Measurements from ENCODE around the gene CKM. TPM values are rescaled to one million over a fixed set of nuclear protein-coding genes. Genes with fewer than 3 reads are reported as not detected.

The CKM gene
- total RNA-seq, 1 experiment from 2014 or later, result not detected

DNA sequence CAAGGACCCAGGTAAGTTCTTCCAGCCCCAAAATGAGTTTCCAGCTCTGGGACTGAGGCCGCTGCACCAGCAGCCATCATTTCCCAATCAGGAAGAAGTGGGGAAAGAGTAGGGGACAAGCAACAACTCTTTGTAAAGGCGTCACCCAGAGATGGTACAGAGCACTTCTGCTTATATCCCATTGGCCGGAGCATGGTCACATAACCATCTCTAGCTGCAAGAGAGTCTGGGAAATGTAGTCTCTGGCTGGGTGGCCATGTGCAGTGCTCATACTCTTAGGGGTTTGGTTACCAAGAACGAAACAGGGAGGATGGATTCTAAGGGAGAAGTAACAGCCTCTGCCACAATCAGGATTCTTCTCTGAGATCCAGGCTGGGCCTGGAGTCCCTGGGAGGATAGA, 26.3 kb downstream of the CKM start:
- no peak overlapping the region for H3K4me3 ChIP-seq (ENCODE audit: low read depth, low read length)
- H3K36me3 ChIP-seq (ENCODE audit: control insufficient read depth, insufficient read depth, low read length), result peaks cover 4% of the 10 kb centered on the region
- Mint-ChIP-seq H3K27me3 (ENCODE audit: insufficient read depth, unreplicated experiment) (no peaks in the 10 kb centered on the region), H3K9me3 (ENCODE audit: unreplicated experiment) (no peaks in the 10 kb centered on the region), H3K27ac (ENCODE audit: unreplicated experiment) (no peak overlapping the region), H3K4me1 (ENCODE audit: low read depth, unreplicated experiment) (peaks cover 9% of the 10 kb centered on the region), H3K4me3 (ENCODE audit: unreplicated experiment) (no peak overlapping the region), H3K36me3 (ENCODE audit: insufficient read depth, unreplicated experiment) (no peaks in the 10 kb centered on the region)
- POLR2A ChIA-PET, result interaction anchor here (0.5 kb wide), 1 partner anchor 118 kb away, joined by 4 read pairs; the partner anchor contains the start of gene BLOC1S3
- peaks cover 8% of the 10 kb centered on the region; the same call in 1 of the 2 replicates for H3K4me1 ChIP-seq
- H3K27me3 ChIP-seq (replicated peaks; ENCODE audit: control insufficient read depth, insufficient read depth, low read length), result no peaks in the 10 kb centered on the region
- intact Hi-C loops (cut with micrococcal nuclease; ENCODE audit: unreplicated experiment), result no loop called here
- H3K9me3 ChIP-seq, result no peaks in the 10 kb centered on the region
- no peak for DNase-seq
- CTCF ChIA-PET, result no interaction called here
- BruUV-seq (replicated peaks), result no TSS peak
- TF ChIP-seq, protein P1, sequence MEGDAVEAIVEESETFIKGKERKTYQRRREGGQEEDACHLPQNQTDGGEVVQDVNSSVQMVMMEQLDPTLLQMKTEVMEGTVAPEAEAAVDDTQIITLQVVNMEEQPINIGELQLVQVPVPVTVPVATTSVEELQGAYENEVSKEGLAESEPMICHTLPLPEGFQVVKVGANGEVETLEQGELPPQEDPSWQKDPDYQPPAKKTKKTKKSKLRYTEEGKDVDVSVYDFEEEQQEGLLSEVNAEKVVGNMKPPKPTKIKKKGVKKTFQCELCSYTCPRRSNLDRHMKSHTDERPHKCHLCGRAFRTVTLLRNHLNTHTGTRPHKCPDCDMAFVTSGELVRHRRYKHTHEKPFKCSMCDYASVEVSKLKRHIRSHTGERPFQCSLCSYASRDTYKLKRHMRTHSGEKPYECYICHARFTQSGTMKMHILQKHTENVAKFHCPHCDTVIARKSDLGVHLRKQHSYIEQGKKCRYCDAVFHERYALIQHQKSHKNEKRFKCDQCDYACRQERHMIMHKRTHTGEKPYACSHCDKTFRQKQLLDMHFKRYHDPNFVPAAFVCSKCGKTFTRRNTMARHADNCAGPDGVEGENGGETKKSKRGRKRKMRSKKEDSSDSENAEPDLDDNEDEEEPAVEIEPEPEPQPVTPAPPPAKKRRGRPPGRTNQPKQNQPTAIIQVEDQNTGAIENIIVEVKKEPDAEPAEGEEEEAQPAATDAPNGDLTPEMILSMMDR (IDR thresholded peaks at IDR 0.05; ENCODE audit: insufficient read depth in 1 of 2, low read depth in 1 of 2, low read length in 1 of 2, severe bottlenecking in 1 of 2, unreplicated experiment in 1 of 2), result no peak

DNA sequence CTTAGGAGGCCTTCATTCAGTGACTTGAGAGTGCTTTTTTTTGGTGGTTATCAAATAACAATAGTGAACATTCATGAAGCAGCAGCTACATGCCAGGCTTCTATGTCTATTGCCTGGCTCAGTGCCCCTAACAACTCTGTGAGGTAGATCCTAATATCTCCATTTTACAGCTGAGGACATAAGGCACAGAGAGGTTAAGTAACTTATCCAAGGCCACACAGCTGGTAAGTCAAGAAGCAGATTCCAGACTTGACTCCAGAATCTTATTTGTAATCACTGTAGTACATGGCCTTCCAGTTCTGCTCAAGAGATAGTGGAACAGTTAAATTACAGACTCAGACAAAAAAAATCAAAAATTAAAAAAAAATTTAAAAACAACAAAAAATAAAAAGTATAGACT, 26.8 kb downstream of the CKM start:
- H3K36me3 ChIP-seq (ENCODE audit: control insufficient read depth, insufficient read depth, low read length), result peaks cover 4% of the 10 kb centered on the region
- H3K4me3 ChIP-seq (ENCODE audit: low read depth, low read length), result no peak overlapping the region
- peaks cover 8% of the 10 kb centered on the region; the same call in 1 of the 2 replicates for H3K4me1 ChIP-seq
- no peaks in the 10 kb centered on the region for H3K27me3 Mint-ChIP-seq (ENCODE audit: insufficient read depth, unreplicated experiment)
- H3K36me3 Mint-ChIP-seq (ENCODE audit: insufficient read depth, unreplicated experiment), result no peaks in the 10 kb centered on the region
- intact Hi-C loops (cut with micrococcal nuclease; ENCODE audit: unreplicated experiment), result no loop called here
- H3K4me1 Mint-ChIP-seq (ENCODE audit: low read depth, unreplicated experiment), result peaks cover 9% of the 10 kb centered on the region
- DNase-seq, result no peak
- H3K9me3 Mint-ChIP-seq (ENCODE audit: unreplicated experiment), result no peaks in the 10 kb centered on the region
- H3K4me3 Mint-ChIP-seq (ENCODE audit: unreplicated experiment), result no peak overlapping the region
- no peak overlapping the region for H3K27ac Mint-ChIP-seq (ENCODE audit: unreplicated experiment)
- no peaks in the 10 kb centered on the region for H3K9me3 ChIP-seq
- no TSS peak for BruUV-seq (replicated peaks)
- TF ChIP-seq, protein P1 (IDR thresholded peaks at IDR 0.05; ENCODE audit: insufficient read depth in 1 of 2, low read depth in 1 of 2, low read length in 1 of 2, severe bottlenecking in 1 of 2, unreplicated experiment in 1 of 2), result no peak
- ChIA-PET POLR2A (interaction anchor here (0.6 kb wide), 1 partner anchor 174 kb away, joined by 3 read pairs; no protein-coding TSS in a partner anchor), CTCF (no interaction called here)
- no peaks in the 10 kb centered on the region for H3K27me3 ChIP-seq (replicated peaks; ENCODE audit: control insufficient read depth, insufficient read depth, low read length)

DNA sequence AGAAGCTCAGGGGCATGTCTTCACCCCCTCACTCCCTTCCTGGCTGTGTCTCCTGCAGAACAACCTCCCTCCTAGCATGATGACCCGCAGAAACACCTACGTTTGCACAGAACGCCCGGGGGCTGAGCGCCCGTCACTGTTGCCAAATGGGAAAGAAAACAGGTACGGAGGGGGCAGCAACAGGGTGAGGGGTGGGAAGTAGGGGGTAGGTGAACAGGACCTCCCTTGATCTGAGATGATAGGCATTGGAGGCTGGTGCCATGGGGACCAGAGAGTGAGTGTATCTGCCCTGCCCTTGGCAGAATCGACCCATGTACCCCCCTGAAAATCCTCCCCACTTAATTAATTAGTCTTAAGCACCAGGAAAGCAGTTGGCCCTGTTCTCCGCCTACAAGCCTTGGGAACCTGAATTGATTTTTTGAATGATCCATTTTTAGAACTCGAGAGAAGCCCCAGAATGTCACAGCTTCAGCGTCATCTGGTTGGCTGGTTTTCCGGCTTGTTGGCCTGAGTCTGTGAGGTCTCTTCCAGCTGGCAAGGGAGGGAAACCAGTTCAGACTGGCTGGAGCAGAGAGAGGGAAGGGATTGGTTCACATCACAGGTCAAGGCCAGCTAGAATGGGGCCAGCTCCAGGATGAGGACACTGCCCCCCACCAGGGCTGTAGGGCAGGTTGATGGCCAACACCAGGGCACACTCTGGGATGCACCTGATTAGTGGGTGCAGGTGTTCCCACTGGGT, 28.2 kb downstream of the CKM start:
- no peaks in the 10 kb centered on the region for H3K9me3 ChIP-seq
- no peak for DNase-seq
- Mint-ChIP-seq H3K27me3 (ENCODE audit: insufficient read depth, unreplicated experiment) (no peaks in the 10 kb centered on the region), H3K27ac (ENCODE audit: unreplicated experiment) (no peak overlapping the region), H3K36me3 (ENCODE audit: insufficient read depth, unreplicated experiment) (no peaks in the 10 kb centered on the region), H3K4me1 (ENCODE audit: low read depth, unreplicated experiment) (peaks cover 6% of the 10 kb centered on the region), H3K4me3 (ENCODE audit: unreplicated experiment) (no peak overlapping the region), H3K9me3 (ENCODE audit: unreplicated experiment) (no peaks in the 10 kb centered on the region)
- intact Hi-C loops (cut with micrococcal nuclease; ENCODE audit: unreplicated experiment), result no loop called here
- H3K4me3 ChIP-seq (ENCODE audit: low read depth, low read length), result no peak overlapping the region
- ChIA-PET CTCF (no interaction called here), POLR2A (no interaction called here)
- no TSS peak for BruUV-seq (replicated peaks)
- peaks cover 2% of the 10 kb centered on the region for H3K36me3 ChIP-seq (ENCODE audit: control insufficient read depth, insufficient read depth, low read length)
- no peaks in the 10 kb centered on the region for H3K27me3 ChIP-seq (replicated peaks; ENCODE audit: control insufficient read depth, insufficient read depth, low read length)
- H3K4me1 ChIP-seq, result peaks cover 5% of the 10 kb centered on the region; the same call in 1 of the 2 replicates
- TF ChIP-seq, protein P1 (IDR thresholded peaks at IDR 0.05; ENCODE audit: insufficient read depth in 1 of 2, low read depth in 1 of 2, low read length in 1 of 2, severe bottlenecking in 1 of 2, unreplicated experiment in 1 of 2), result no peak
